CD4-positive, alpha-beta T cell treated with Interleukin-12 subunit alpha and Interleukin-12 subunit beta, for 1 hour (primary cell): Measurements from ENCODE around the gene SPATC1L.
"Not testable (repeated sequence)": the region's sequence is repeated elsewhere in the genome, so short reads cannot be mapped to it uniquely, and the experiment has no call there.

Source experiments
- DNase-seq: peaks from one replicate; pipeline ENCODE4 v3.0.0-alpha.2; 2020

Gene SPATC1L

GRCh38 chr21:46183910-46184624 is at the start of gene SPATC1L:
Gene SPATC1L (minus strand): TSS chr21:46184459. CDS start chr21:46182816, 1,643 bp downstream.
- peak; percentile 45 for DNase-seq

DNA sequence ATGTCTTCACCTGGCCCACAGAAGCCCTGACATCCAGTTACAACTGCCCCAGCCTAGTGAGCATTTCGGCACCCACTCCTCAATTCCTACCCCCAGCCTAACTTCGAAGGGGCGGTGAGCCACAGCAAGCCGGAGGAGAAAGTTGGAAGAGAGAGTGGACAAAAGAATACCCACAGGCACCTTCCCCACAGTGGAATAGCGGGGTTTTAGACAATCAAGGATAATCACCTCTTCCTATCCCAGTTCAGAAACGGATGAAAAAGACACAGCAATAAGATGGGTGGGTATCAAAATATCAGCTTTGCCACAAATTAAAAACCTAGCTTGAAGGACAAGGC is 45.6 kb upstream of the SPATC1L start:
- no peak for DNase-seq

DNA sequence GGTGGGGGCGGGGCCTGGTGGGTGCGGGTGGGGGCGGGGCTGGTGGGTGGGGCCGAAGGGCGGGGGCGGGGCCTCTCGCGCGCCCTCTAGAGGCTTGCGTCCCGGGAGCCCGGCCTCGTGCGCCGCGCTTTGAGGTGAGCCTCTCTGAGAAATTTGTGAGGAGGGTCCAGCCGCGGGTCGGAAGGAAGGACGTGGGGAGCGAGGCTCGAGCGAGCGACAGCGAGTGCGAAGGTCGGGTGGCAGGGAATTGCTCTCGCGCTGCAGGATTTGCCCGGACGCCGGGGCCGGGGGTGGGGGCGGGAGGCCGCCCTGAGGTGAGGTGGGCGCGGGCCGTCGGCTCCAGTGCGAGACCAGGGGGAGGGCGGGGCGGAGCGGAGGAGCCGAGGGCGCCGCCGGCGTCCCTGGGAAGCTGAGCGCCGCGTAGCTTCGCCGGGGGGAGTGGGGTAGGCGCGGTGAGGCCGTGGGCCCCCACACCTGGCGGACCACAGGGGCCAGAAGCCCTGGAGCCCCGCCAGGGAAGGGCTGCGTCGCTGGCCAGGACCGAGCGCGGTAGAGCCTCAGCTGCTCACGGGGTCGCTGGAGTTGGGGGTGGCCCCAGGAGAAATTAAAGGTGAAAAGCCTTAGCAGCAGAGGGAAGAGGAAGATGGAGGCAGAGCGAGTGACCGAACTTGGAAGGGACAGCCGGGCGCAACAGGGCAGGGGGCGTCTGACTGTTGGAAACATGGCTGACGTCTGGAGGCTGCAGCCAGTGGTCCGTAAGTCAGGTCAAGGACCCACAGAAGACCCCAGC is 45.1 kb upstream of the SPATC1L start:
- DNase-seq = no peak

- DNase-seq = peak; percentile 99
Observed at GRCh38 chr21:46228345-46229051, 44.2 kb upstream of the SPATC1L start, which contains the start of gene LSS. Gene LSS (minus strand): TSS chr21:46228774. CDS start chr21:46228745, 29 bp downstream.

- DNase-seq = no peak
Observed at GRCh38 chr21:46227811-46228344, 43.6 kb upstream of the SPATC1L start.

DNA sequence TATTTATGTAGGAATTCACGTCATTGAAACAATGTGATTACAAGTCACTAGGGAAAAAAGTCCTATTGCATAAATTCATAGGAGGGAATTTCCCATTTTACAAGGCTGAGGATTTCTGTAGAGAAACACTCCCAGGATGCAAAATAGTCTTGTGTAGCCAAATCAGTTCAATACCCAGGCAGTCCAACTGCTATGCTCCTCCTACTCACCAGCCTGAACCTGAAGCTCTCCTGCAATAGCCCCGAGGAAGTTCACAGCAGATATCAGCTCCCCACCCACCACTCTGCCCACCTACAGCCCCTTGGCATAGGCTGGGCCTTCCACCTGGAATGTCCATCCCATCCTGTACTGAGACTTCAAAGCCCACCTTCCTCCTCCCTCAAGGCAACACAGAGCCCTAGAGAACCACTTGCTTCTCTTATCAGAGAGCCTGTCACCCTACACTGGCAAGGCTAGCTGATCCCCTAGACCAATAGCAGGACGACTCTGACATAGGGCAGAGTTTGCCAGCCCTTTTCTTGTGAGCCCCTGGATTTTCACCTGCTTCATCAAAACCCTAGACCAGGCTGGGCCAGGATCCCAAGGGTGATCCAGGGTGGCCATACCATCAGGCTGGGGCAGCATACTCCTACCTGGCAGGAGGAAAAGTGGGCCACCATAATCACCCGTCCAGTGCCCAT is 42.8 kb upstream of the SPATC1L start:
- DNase-seq = no peak

GRCh38 chr21:46226146-46226545 is 41.9 kb upstream of the SPATC1L start:
- no peak for DNase-seq

- not testable (repeated sequence) for DNase-seq
Observed at GRCh38 chr21:46223661-46224060, 39.4 kb upstream of the SPATC1L start.

- no peak for DNase-seq
Observed at GRCh38 chr21:46223217-46223616, 39.0 kb upstream of the SPATC1L start.

GRCh38 chr21:46222436-46223116 is 38.3 kb upstream of the SPATC1L start:
- DNase-seq = no peak

GRCh38 chr21:46221664-46222435 is 37.6 kb upstream of the SPATC1L start:
- no peak for DNase-seq

GRCh38 chr21:46220847-46221246 is 36.6 kb upstream of the SPATC1L start:
- DNase-seq = no peak

DNA sequence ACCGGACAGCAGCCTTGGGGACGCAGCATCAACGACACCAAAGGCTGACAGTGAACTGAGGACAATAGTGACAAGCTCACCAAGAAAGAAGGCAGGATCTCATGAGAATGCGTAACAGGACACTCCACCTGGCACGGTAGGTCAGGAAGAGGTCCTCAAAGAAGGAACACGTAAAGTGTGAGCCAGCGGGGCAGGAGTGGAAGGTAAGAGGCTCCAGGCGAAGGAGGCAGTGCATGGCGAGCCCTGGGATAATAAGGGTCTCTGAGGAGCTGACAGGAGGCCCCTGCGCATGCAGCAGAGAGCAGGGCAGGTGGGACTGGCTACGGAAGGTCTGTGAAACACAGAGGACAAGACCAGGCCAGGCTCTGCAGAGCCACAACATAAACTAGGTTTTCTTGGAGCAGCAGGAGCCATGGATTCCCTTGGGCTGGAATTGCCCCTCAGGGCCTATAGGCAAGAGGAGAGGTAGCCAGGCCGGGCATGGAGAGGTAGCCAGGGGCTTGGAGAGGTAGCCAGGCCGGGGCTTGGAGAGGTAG is 36.1 kb upstream of the SPATC1L start:
- no peak for DNase-seq

DNA sequence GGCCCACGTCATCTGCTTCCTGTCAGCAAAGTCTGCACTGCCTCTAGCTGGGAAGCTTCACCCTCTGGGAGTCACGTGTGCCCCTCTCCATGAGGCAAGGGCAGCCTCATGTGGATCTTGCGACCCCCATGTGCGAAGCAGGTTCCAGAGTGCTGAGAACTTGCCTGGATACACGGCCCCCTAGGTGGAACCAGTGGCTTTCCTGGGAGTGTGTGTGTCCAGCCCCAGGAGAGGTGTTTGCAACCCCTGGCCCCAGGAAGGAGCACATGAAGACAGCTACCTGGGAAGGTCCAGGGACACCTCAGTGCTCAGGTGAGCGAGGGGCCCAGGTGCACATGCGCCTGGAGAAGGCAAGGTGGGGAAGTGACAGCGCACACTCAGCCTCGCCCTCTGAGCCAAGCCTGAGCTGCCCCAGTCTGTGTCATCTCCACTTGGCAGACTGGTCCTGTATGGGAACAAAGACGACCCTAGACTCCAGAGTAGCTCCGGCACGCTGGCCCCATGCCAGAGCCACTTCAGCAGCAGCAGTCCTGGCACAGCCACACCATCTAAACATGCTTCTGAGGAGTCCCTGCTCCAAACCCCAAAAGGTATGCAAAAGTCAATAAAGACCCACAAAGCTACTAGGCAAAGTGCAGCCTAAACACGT is 35.5 kb upstream of the SPATC1L start:
- no peak for DNase-seq

- no peak for DNase-seq
Observed at GRCh38 chr21:46218906-46219590, 34.8 kb upstream of the SPATC1L start.

GRCh38 chr21:46217511-46218196 is 33.4 kb upstream of the SPATC1L start:
- no peak for DNase-seq

- no peak for DNase-seq
Observed at GRCh38 chr21:46216132-46216747, 32.0 kb upstream of the SPATC1L start.

- DNase-seq = no peak
Observed at GRCh38 chr21:46215436-46216131, 31.3 kb upstream of the SPATC1L start.
